CD8-positive, alpha-beta T cell (primary cell): Measurements from ENCODE around the gene TRIM49C. TPM values are rescaled to one million over a fixed set of nuclear protein-coding genes. Genes with fewer than 3 reads are reported as not detected.

Experiments
- total RNA-seq, 46 experiments: library from RNA in 2 of 46; stranded (reverse) in 2 of 46; gene quantifications; one replicate each; pipeline ENCODE4 v1.2.3 and lab custom pipeline; 2021 to 2026

Gene TRIM49C
- total RNA-seq, 2 experiments from 2014 or later = not detected

Other genes starting within 250 kb of the TRIM49C start
- gene TRIM49, start 222.5 kb upstream of the TRIM49C start, total RNA-seq = not detected
- not detected for gene TRIM64B, start 152.6 kb upstream of the TRIM49C start, total RNA-seq
- not detected for gene TRIM49D1, start 108.9 kb upstream of the TRIM49C start, total RNA-seq
- not detected for gene TRIM49D2, start 107.0 kb upstream of the TRIM49C start, total RNA-seq
- gene TRIM64, start 65.1 kb upstream of the TRIM49C start, total RNA-seq = not detected
- gene UBTFL1, start 54.8 kb downstream of the TRIM49C start, total RNA-seq = not detected
- not detected for gene NAALAD2, start 103.6 kb downstream of the TRIM49C start, total RNA-seq
- gene CHORDC1, start 191.9 kb downstream of the TRIM49C start, total RNA-seq = 10 to 100 TPM; 83.3 to 83.8 TPM